IMR-90 (cell line): Measurements from ENCODE around the gene GRID1.

Experiments used
- CTCF ChIP-seq: conservative IDR thresholded peaks from 2 replicates; pipeline ENCODE4 v1.5.1; 2012; ENCODE audit warnings: mild to moderate bottlenecking, low read depth, low read length, improper control_type of control experiment
- ELK1 ChIP-seq: fragments of 150-350 bp; IDR thresholded peaks from 2 replicates; pipeline ENCODE4 v1.6.1; 2016; ENCODE audit warnings: low read depth, mild to moderate bottlenecking, low read length, moderate library complexity, borderline replicate concordance
- FOS ChIP-seq: fragments of 150-350 bp; IDR thresholded peaks from 2 replicates; pipeline ENCODE4 v1.6.1; 2016; ENCODE audit warnings: low read depth, low read length
- MAFK ChIP-seq: IDR thresholded peaks from 2 replicates; pipeline ENCODE4 v1.6.1; 2012; ENCODE audit warnings: low read depth, low read length, improper control_type of control experiment
- MXI1 ChIP-seq: IDR thresholded peaks from 2 replicates; pipeline ENCODE4 v1.6.1; 2012; ENCODE audit warnings: low read depth, mild to moderate bottlenecking, low read length, moderate library complexity, borderline replicate concordance
- NFE2L2 ChIP-seq: fragments of 150-350 bp; IDR thresholded peaks from 2 replicates; pipeline ENCODE4 v1.6.1; 2016; ENCODE audit warnings: low read depth, mild to moderate bottlenecking, low read length
- POLR2A ChIP-seq: IDR thresholded peaks from 2 replicates; pipeline ENCODE4 v1.6.1; 2012; ENCODE audit warnings: mild to moderate bottlenecking, low read depth, low read length
- RAD21 ChIP-seq: IDR thresholded peaks from 2 replicates; pipeline ENCODE4 v1.6.1; 2012; ENCODE audit warnings: low read length, improper control_type of control experiment
- SMC3 ChIP-seq: fragments of 150-350 bp; IDR thresholded peaks from 2 replicates; pipeline ENCODE4 v1.6.1; 2016; ENCODE audit warnings: low read depth, mild to moderate bottlenecking, antibody characterized with exemption, low read length, moderate library complexity

GRCh38 chr10:86172301-86172700 is 194.3 kb downstream of the GRID1 start:
- TF ChIP-seq ELK1 (no peak), POLR2A (no peak), MXI1 (no peak), CTCF (no peak), MAFK (no peak), SMC3 (no peak), RAD21 (no peak), NFE2L2 (no peak), FOS (no peak)
